Measurements from ENCODE around the gene VAC14.

Gene VAC14

GRCh38 chr16:70703041-70703834 lies 97.7 kb downstream of the VAC14 start:
- DNase-seq, result no peak

GRCh38 chr16:70702624-70703023 lies 98.3 kb downstream of the VAC14 start:
- no peak for DNase-seq

GRCh38 chr16:70701998-70702397 lies 99.0 kb downstream of the VAC14 start:
- DNase-seq, result no peak

GRCh38 chr16:70701596-70701995 lies 99.4 kb downstream of the VAC14 start:
- no peak for DNase-seq

- DNase-seq, result no peak
Observed at GRCh38 chr16:70701036-70701435, 99.9 kb downstream of the VAC14 start.

GRCh38 chr16:70700101-70701020 lies 100.6 kb downstream of the VAC14 start:
- DNase-seq, result no peak

- DNase-seq, result no peak
Observed at GRCh38 chr16:70699696-70700095, 101.3 kb downstream of the VAC14 start.

- DNase-seq, result no peak
Observed at GRCh38 chr16:70698901-70699300, 102.1 kb downstream of the VAC14 start.

- DNase-seq, result no peak
Observed at GRCh38 chr16:70697594-70698170, 103.3 kb downstream of the VAC14 start.

- DNase-seq, result no peak
Observed at GRCh38 chr16:70696952-70697593, 103.9 kb downstream of the VAC14 start.

GRCh38 chr16:70696355-70696754 lies 104.6 kb downstream of the VAC14 start:
- no peak for DNase-seq

- DNase-seq, result no peak
Observed at GRCh38 chr16:70695331-70696070, 105.5 kb downstream of the VAC14 start.

- no peak for DNase-seq
Observed at GRCh38 chr16:70694868-70695218, 106.1 kb downstream of the VAC14 start.

- no peak for DNase-seq
Observed at GRCh38 chr16:70694088-70694867, 106.7 kb downstream of the VAC14 start.

- peak in 1 of 2 experiments; percentile 5 for DNase-seq
Observed at GRCh38 chr16:70692873-70693671, 107.9 kb downstream of the VAC14 start.

GRCh38 chr16:70692130-70692872 lies 108.7 kb downstream of the VAC14 start:
- no peak for DNase-seq

GRCh38 chr16:70691223-70692129 lies 109.5 kb downstream of the VAC14 start:
- no peak for DNase-seq

GRCh38 chr16:70689970-70690891 lies 110.7 kb downstream of the VAC14 start:
- no peak for DNase-seq
